Prostate gland (tissue), 2 donors: Measurements from ENCODE around the gene SPTY2D1. TPM values are rescaled to one million over a fixed set of nuclear protein-coding genes. Genes with fewer than 3 reads are reported as not detected.

ENCODE experiments used
- DNase-seq: peaks from one replicate; pipeline ENCODE4 v3.0.0-alpha.2; 2019; ENCODE audit warnings: low spot score
- H3K27ac ChIP-seq, 2 donors: fragments of 200-600 bp; sonication (generic); 2 replicates each; pipeline ENCODE4 v1.5.1; 2017 to 2019
- H3K27me3 ChIP-seq: fragments of 200-600 bp; sonication (generic); replicated peaks from 2 replicates; pipeline ENCODE4 v1.5.1; 2019; ENCODE audit not compliant: insufficient read depth
- H3K36me3 ChIP-seq, 2 donors: fragments of 200-600 bp; sonication (generic); 1 replicate in 1 of 2; 2 replicates in 1 of 2; pipeline versions ENCODE4 v1.5.1 to v1.8.1; 2017 to 2019
- H3K4me1 ChIP-seq: fragments of 200-600 bp; sonication (generic); replicated peaks from 2 replicates; pipeline ENCODE4 v1.5.1; 2019
- H3K4me3 ChIP-seq, 2 donors: fragments of 200-600 bp; sonication (generic); 2 replicates each; pipeline ENCODE4 v1.5.1; 2017 to 2019
- H3K9me3 ChIP-seq: fragments of 200-600 bp; sonication (generic); 2 replicates; pipeline ENCODE4 v1.5.1; 2017
- POLR2A ChIP-seq: fragments of 450-650 bp; IDR thresholded peaks from one replicate; pipeline ENCODE4 v1.6.1; 2016; ENCODE audit warnings: antibody characterized with exemption, mild to moderate bottlenecking
- POLR2AphosphoS5 ChIP-seq: sonication (generic); formaldehyde crosslinking; IDR thresholded peaks from one replicate; pipeline ENCODE4 v1.6.1; 2017; ENCODE audit warnings: antibody characterized with exemption
- WGBS: methylation state at CpG from one replicate; pipeline ENCODE4 v1.1.5; 2018; 5-methylcytosine and 5-hydroxymethylcytosine counted together
- intact Hi-C: fragments of 100-400 bp; cut with DNase I; formaldehyde crosslinking; loops from one replicate; pipeline ENCODE4 v1.14.2; 2022
- total RNA-seq, 2 donors: library from RNA; depleted of rRNA; stranded (reverse); fragments of >200 nt; gene quantifications; one replicate each; pipeline ENCODE4 v1.1.0, GENCODE V29; 2016
- TF ChIP-seq, protein P1 (sequence below), 4 experiments: fragments of 200-600 bp in 2 of 4; fragments of 450-650 bp in 2 of 4; sonication (generic) in 2 of 4; IDR thresholded peaks; 1 replicate in 3 of 4; 2 replicates in 1 of 4; pipeline ENCODE4 v1.5.1; 2016 to 2019; ENCODE audit warnings: antibody characterized with exemption in 4 of 4, mild to moderate bottlenecking in 2 of 4, moderate library complexity in 2 of 4

The SPTY2D1 gene
- total RNA-seq, 2 donors from 2014 or later: 18.0 to 19.3 TPM

DNA sequence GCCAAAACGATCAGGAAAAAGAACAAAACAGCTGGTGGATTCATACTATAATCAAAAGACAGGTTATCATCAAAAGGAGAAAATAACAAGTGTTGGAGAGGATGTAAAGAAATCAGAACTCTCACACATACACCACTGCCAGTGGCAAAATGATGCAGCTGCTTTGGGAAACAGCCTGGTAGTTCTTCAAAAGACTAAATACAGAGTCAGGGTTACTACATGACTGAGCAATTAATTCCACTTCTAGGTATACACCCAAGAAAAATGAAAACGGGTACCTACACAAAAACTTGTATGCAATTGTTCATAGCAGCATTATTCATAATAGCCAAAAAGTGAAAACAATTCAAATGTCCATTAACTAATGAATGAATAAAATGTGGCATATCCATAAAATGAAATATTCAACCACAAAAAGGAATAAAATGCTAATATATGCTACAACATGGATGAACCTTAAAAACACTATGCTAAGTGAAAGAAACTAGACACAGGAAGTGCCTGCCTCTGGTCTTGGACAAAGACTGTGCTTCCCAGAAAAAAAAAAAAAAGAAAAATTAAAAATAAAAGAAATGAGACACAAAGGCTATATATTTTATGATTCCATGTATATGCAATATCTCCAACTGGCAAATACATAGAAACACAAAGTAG, 53.9 kb downstream of the SPTY2D1 start:
- no peaks in the 10 kb centered on the region for H3K36me3 ChIP-seq
- no peak for DNase-seq
- H3K4me3 ChIP-seq: no peak overlapping the region
- no peaks in the 10 kb centered on the region for H3K9me3 ChIP-seq
- no peaks in the 10 kb centered on the region for H3K4me1 ChIP-seq
- intact Hi-C loops: no loop called here
- H3K27me3 ChIP-seq: no peaks in the 10 kb centered on the region
- 83% methylated on average over 2 of the region's 2 CpGs for WGBS
- TF ChIP-seq, protein P1, sequence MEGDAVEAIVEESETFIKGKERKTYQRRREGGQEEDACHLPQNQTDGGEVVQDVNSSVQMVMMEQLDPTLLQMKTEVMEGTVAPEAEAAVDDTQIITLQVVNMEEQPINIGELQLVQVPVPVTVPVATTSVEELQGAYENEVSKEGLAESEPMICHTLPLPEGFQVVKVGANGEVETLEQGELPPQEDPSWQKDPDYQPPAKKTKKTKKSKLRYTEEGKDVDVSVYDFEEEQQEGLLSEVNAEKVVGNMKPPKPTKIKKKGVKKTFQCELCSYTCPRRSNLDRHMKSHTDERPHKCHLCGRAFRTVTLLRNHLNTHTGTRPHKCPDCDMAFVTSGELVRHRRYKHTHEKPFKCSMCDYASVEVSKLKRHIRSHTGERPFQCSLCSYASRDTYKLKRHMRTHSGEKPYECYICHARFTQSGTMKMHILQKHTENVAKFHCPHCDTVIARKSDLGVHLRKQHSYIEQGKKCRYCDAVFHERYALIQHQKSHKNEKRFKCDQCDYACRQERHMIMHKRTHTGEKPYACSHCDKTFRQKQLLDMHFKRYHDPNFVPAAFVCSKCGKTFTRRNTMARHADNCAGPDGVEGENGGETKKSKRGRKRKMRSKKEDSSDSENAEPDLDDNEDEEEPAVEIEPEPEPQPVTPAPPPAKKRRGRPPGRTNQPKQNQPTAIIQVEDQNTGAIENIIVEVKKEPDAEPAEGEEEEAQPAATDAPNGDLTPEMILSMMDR (IDR thresholded peaks at IDR 0.05): no peak
- no peak for TF ChIP-seq POLR2AphosphoS5
- no peak for TF ChIP-seq POLR2A
- H3K27ac ChIP-seq: no peak overlapping the region

DNA sequence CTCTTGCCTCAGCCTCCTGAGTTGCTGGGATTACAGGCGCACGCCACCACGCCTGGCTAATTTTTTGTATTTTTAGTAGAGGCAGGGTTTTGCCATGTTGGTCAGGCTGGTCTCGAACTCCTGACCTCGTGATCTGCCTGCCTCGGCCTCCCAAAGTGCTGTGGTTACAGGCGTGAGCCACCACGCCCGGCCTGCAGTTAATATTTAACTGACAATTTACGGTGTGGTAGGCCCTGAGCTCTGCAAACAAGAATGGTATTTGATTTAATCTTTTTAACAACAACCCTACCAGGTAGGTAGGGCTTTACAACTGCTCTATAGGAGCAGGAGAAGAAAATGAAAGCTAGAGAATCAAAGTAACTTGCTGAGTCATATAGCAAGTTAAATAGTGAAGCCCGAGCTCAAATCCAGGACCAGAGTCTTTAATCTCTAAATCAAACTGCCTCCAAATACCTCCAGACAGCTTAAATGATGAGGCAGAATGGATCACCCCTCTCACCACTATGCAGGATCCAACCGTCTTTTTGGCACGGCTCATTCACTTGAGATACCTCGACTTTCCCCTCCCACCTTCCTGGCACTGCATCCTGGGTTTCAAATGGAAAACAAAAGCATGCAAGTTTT, 55.1 kb downstream of the SPTY2D1 start:
- peak overlapping the region; percentile 35 to 53 for H3K27ac ChIP-seq
- no peaks in the 10 kb centered on the region for H3K4me1 ChIP-seq
- TF ChIP-seq POLR2AphosphoS5: peak; percentile 36
- no peak for TF ChIP-seq POLR2A
- no peaks in the 10 kb centered on the region for H3K36me3 ChIP-seq
- H3K27me3 ChIP-seq: no peaks in the 10 kb centered on the region
- H3K9me3 ChIP-seq: no peaks in the 10 kb centered on the region
- 55% methylated on average over 14 of the region's 14 CpGs for WGBS
- intact Hi-C loops: no loop called here
- DNase-seq: peak; percentile 19
- H3K4me3 ChIP-seq: peak overlapping the region in 1 of 2 donors; percentile 4

DNA sequence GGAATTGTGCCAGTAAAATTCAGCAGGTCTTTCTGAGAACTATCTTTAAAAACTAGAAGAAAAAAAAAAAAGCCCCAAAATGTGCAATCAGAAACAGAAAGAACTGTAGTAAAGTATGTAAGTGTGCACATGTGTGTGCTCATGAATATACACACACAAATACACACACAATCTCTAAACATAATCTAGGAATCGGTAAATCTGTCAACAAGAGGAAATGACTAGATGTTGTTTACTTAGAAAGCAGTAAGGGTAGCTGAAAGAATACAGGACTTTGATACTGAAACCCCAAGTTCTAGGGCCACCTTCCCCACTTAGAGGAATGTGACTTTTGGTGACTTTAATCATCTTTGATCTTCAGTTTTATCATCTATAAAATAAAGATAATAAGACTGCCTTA, 58.8 kb downstream of the SPTY2D1 start:
- intact Hi-C loops: no loop called here
- no peaks in the 10 kb centered on the region for H3K27me3 ChIP-seq
- H3K4me1 ChIP-seq: no peaks in the 10 kb centered on the region
- H3K9me3 ChIP-seq: no peaks in the 10 kb centered on the region
- DNase-seq: no peak
- no peaks in the 10 kb centered on the region for H3K36me3 ChIP-seq
- 45% methylated on average over 1 of the region's 1 CpG for WGBS
- peak overlapping the region in 1 of 2 donors; percentile 1 for H3K27ac ChIP-seq
- no peak for TF ChIP-seq POLR2AphosphoS5
- TF ChIP-seq, protein P1 (IDR thresholded peaks at IDR 0.05): no peak
- no peak for TF ChIP-seq POLR2A
- no peak overlapping the region for H3K4me3 ChIP-seq

DNA sequence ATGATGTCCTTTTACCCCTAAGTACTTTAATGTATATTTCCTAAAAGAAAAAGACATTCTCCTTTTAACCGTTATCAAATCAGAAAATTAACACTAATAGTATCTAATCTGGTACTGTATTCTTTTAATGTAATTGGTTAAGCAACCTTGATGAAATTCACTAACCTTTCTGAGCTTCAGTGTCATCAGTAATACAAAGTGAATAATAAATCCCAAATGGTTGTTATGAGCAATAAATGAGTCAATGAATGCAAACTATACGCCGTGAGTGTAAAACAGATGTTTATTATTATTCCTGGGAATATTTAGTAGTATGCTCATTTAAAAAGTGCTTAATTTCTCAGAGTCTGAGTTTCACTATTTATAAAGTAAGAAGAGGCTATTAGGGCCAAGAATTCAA, 67.1 kb downstream of the SPTY2D1 start:
- no peak for DNase-seq
- H3K27ac ChIP-seq: no peak overlapping the region
- no peaks in the 10 kb centered on the region for H3K27me3 ChIP-seq
- no peaks in the 10 kb centered on the region for H3K4me1 ChIP-seq
- H3K36me3 ChIP-seq: no peaks in the 10 kb centered on the region
- H3K9me3 ChIP-seq: no peaks in the 10 kb centered on the region
- no peak overlapping the region for H3K4me3 ChIP-seq
- intact Hi-C loops: no loop called here
- WGBS: 87% methylated on average over 3 of the region's 3 CpGs
- no peak for TF ChIP-seq POLR2A
- TF ChIP-seq POLR2AphosphoS5: no peak
- TF ChIP-seq, protein P1 (IDR thresholded peaks at IDR 0.05): no peak

DNA sequence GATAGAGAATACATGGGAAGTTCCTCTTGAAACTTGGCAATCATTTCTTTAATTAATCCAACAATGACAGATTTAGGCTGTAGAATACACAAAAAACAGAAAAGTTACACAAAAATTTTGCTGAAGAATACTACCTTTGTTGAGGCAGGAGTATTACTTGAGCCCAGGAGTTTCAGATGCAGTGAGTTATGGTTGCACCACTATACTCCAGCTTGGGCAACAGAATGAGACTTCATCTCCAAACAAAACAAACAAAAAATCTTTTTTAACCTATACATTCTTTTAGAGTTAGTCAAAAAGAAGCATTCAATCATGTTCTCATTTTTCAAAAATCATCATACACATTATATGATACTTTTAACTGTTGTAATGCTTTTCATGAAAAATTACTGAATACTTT, 67.7 kb downstream of the SPTY2D1 start:
- H3K4me3 ChIP-seq: no peak overlapping the region
- H3K4me1 ChIP-seq: no peaks in the 10 kb centered on the region
- no peak for DNase-seq
- H3K36me3 ChIP-seq: no peaks in the 10 kb centered on the region
- intact Hi-C loops: no loop called here
- TF ChIP-seq, protein P1 (IDR thresholded peaks at IDR 0.05): no peak
- TF ChIP-seq POLR2AphosphoS5 (no peak), POLR2A (no peak)
- no peaks in the 10 kb centered on the region for H3K27me3 ChIP-seq
- no peaks in the 10 kb centered on the region for H3K9me3 ChIP-seq
- H3K27ac ChIP-seq: no peak overlapping the region
